Posterior cingulate gyrus (tissue), 11 donors: Measurements from ENCODE around the gene SERPINC1.
"Not testable (repeated sequence)": the region's sequence is repeated elsewhere in the genome, so short reads cannot be mapped to it uniquely, and the experiment has no call there.

Source experiments
- DNase-seq, 10 donors: peaks; one replicate each; pipeline versions ENCODE4 v3.0.0 to v3.0.0-alpha.2; 2020 to 2021; ENCODE audit warnings: mixed read lengths in 3 of 10
- intact Hi-C: fragments of 100-400 bp; cut with DNase I; formaldehyde crosslinking; loops from one replicate; pipeline ENCODE4 v1.15.1; 2023

The SERPINC1 gene

DNA sequence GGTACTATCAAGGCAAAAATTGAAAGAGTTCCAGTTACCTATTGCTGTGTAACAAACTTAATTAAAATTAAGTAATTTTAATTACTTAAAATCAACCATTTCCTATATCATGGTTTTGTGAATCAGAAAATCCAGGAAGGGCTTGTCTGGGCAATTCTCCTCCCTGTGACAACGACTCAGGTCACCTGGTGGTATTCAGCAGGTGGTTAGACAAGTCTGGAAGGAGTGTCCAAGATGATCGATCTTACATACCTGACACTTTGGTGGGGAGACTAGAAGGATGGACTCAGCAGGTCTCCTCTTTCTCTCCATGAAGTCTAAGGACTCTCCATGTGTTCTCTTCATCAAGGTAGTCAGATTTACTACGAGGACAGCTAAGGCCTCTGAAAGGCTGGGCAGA lies 22.9 kb downstream of the SERPINC1 start:
- intact Hi-C loops = no loop called here
- DNase-seq = no peak

DNA sequence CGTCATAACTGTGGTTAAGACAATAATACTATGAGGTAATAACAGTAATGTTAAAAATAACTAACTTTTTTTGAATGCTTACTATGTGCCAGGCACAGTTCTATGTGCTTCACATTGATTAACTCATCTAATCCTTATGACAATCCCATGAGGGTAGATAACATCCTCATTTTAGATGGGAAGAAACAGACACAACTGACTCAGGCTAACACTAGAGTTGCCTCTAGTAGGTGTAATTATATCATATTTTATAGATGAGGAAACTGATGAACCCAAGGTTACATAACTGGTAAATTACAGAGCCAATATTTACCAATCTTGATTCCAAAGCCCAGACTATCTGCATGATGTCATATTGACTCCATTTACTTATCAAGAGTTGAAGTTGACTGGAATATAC lies 23.5 kb downstream of the SERPINC1 start:
- intact Hi-C loops = no loop called here
- DNase-seq = no peak

DNA sequence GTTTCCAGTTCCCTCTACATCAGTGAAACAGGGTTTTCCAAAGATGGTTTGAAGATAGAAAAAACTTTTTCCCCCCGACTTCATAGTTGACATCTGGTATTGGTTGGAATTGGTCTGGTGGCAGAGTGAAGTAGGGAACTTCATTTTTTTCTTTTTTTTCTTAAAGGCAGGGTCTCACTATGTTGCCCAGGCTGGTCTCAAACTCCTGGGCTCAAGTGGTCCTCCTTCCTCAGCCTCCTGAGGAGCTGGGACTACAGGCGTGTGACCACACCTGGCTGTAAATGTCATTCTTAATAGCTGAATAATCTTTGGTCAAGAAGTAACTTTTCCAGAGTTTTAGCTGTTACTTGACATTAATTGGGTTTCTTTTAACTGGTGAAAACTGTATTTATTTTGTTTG lies 27.2 kb downstream of the SERPINC1 start:
- intact Hi-C loops = no loop called here
- no peak for DNase-seq

DNA sequence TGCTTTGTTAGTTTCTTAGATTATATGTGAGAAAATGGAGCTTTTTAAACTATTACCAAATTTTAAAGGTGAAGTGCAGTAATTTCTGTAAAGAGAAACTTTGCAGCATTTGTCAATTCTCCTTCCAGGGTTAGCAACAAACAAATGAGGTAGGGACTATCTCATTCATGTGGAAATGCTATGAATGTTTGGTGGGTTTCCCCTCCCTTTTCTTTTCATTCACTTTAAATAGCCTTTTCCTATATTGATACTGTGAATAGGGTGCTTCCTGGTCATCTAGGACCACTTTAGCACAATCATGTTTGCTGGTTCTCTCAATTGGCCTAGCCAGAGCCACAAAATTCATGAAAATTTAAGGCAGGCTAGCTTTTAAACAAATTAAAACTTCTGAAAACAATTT lies 28.4 kb downstream of the SERPINC1 start:
- intact Hi-C loops = no loop called here
- DNase-seq = no peak

DNA sequence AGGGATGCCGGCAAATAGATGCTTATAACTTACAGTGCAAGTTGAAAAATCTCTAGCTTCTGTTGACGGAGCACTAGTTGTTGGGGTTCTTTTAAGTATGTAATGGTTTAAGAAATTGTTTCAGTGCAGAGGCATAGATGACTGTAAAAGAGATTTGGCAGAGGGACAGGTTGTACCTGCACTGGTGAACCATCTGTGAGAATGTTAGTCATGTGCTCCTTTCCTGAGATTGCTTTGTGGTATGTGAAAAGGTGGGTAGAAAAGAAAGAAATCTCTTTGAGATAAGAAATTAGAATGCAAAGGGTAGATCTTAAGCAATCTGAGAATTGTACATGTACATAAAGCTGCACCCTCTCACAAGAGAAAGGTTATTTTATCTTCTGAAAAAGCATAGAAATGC lies 29.5 kb downstream of the SERPINC1 start:
- intact Hi-C loops = no loop called here

DNA sequence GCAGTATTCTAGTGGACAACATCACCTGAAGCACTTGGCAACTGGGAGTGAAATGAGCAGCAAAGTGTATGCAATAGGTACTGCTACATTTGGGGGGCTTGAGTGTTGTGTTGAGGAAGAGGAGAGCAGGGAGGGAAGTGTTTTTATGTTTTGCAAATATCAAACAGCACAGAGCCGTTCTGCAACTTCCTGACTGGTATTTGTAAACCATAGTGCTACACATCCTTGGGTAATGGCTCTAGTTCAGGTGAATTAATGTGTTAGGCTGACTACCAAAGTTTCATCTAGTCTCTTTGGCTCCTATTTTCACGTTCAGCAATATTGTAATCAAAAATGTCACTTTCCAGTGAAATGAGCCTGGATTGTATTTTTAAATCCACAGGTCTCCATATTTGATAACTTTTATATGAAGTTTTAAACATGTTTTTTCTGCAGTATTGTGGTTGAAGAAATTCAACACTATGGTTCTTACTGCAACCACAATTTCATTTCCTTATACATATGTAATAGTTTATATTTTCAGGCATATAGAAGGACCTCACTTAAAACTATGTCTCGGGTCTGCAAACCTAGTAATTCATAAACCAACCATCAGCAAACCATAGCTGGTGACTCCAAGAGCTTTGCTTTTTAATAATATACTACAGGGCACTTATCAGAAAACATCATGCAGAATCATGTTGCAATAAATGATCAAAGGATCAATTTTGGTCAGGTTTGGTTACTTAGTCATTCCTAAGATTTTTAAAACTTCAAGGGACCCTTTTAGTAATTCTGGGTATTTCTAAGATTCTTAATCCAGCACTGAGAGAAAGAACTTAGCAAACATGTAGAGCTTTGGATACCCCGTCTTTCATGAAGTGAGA lies 30.1 kb downstream of the SERPINC1 start:
- no peak for DNase-seq
- intact Hi-C loops = no loop called here

More for the DNA sequence above, 29.5 kb downstream of the SERPINC1 start:
- no peak for DNase-seq

DNA sequence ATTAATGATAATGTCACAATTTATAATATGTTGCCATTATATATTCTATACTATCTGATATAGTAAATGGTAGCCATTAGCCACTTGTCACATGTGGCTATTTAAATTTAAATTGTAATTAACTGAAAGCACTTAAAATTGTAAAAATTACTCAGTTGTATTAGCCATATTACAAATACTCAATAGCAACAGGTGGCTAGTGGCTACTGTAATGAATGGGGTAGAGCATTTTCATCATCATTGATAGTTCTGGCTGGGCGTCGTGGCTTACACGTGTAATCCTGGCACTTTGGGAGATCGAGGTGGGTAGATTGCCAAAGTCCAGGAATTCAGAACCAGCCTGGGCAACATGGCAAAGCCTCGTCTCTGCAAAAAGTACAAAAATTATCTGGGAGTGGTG lies 32.4 kb downstream of the SERPINC1 start:
- intact Hi-C loops = no loop called here
- DNase-seq = no peak

DNA sequence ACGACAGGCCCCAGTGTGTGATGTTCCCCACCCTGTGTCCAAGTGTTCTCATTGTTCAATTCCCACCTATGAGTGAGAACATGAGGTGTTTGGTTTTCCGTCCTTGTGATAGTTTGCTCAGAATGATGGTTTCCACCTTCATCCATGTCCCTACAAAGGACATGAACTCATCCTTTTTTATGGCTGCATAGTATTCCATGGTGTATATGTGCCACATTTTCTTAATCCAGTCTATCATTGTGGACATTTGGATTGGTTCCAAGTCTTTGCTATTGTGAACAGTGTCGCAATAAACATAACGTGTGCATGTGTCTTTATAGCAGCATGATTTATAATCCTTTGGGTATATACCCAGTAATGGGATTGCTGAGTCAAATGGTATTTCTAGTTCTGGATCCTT lies 36.0 kb downstream of the SERPINC1 start:
- DNase-seq, intact Hi-C loops: not testable (repeated sequence)

DNA sequence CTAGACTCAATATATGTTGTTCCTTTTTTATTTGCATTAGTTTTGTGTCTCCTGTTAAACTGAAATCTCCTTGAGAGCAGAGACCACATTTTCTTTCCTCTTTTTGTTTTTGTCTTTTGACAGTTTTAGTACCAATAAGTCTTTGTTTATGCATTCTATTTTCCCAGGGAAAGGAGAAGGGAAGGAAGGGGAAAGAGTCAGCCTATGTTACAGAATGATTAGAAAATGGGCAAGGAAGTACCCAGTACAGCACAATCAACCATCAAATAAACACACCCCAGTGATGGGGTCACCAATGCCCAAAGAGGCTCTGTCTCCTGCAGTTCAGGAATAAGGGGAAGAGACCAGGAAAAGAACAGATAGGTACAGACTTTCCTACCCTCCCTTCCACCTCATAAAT lies 38.9 kb downstream of the SERPINC1 start:
- no peak for DNase-seq
- intact Hi-C loops = loop anchor here (5.0 kb wide), 1 partner anchor 139 kb away; no protein-coding TSS in a partner anchor

DNA sequence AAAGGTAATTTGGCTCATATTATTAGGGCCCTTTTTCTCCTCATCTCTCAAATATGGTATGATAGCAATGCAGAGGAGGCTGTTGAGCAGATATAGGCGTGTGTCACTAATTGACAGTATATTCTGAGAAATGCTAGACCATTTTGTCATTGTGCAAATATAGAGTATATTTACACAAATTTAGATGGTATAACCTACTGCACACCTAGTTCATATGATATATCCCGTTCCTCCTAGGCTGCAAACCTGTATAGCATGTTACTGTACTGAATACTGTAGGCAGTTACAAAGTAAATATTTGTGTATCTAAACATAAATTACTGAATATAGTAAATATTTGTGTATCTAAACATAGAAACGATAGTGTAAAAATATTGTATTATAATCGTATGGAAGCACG lies 40.4 kb downstream of the SERPINC1 start:
- intact Hi-C loops = loop anchor here (5.0 kb wide), 1 partner anchor 141 kb away; no protein-coding TSS in a partner anchor
- DNase-seq = no peak

DNA sequence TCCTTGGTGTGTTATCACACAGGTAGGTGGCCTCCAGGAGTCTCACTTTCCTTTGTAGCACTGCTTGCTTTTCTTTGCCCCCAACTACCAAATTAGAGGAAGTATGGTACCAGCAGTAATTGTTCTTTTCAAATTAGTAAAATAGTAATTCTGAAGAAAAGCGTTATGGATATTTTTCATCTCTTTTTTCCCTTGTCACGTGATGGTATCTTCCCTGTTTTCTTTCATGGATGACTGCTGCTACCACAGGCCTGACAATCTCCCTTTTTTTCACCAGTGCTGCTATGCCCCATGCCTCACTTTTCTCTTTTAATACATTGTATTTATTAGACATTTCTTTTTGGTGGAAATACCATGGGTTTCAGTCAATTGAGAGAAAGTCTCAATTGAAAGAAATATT lies 45.6 kb downstream of the SERPINC1 start:
- intact Hi-C loops = no loop called here

DNA sequence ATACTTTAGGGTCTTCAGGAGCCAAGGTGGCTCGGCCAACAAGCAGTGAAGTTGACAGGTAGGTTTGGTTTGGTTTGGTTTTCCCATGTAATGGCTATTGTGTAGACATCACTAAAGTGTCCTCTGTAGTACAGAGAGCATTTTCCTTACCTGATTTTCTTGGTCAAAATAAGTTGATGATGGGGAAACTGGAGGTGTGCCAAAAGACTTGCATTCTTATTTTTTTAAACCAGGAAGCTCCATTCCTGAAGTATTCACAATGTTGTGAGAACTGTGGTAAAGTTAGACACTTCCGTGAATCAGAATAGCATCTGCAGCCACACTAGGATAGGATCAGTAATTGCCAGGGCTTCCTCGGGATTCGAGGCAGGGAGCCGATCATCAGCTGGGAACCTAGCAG lies 46.0 kb downstream of the SERPINC1 start:
- intact Hi-C loops = no loop called here
- DNase-seq = no peak

More for the DNA sequence above, 45.6 kb downstream of the SERPINC1 start:
- no peak for DNase-seq

DNA sequence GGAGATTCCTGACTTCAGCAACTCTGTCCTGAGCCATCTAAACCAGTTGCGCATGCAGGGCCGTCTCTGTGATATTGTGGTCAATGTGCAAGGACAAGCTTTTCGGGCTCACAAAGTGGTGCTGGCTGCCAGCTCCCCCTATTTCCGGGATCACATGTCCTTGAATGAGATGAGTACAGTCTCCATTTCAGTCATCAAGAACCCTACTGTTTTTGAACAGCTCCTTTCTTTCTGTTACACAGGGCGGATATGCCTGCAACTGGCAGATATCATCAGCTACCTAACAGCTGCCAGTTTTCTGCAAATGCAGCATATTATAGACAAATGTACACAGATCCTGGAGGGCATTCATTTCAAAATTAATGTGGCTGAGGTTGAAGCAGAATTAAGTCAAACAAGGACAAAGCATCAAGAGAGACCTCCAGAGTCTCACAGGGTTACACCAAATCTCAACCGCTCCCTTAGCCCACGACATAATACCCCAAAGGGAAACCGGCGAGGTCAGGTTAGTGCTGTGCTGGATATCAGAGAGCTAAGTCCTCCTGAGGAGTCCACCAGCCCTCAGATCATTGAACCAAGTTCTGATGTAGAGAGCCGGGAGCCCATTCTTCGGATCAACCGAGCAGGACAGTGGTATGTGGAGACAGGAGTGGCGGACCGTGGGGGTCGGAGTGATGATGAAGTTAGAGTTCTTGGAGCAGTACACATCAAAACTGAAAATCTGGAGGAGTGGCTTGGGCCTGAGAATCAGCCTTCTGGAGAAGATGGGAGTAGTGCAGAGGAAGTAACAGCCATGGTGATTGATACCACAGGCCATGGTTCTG lies 46.7 kb downstream of the SERPINC1 start:
- DNase-seq = peak in 5 of 10 donors; percentile 26 to 85 (median 46)
- intact Hi-C loops = no loop called here

DNA sequence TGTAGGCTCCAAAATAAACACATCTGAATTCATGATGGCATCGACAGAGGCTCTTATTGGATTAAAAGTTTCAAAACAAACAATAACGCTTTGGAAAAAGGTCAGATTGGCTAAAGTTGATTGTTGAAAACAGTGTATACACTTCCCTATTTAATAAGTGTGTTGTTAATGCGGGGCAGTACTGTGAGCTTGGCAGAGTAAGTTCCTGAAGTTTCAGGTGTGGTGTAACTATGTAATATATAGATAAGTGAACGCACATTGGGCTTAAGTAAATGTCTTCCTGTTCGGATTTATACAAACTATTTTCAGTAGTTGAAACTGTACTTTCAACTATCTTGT lies 48.1 kb downstream of the SERPINC1 start:
- DNase-seq = no peak
- intact Hi-C loops = loop anchor here (2.0 to 5.0 kb wide), 2 partner anchors 153 to 290 kb away; partner anchors contain the start of genes RABGAP1L and RC3H1

DNA sequence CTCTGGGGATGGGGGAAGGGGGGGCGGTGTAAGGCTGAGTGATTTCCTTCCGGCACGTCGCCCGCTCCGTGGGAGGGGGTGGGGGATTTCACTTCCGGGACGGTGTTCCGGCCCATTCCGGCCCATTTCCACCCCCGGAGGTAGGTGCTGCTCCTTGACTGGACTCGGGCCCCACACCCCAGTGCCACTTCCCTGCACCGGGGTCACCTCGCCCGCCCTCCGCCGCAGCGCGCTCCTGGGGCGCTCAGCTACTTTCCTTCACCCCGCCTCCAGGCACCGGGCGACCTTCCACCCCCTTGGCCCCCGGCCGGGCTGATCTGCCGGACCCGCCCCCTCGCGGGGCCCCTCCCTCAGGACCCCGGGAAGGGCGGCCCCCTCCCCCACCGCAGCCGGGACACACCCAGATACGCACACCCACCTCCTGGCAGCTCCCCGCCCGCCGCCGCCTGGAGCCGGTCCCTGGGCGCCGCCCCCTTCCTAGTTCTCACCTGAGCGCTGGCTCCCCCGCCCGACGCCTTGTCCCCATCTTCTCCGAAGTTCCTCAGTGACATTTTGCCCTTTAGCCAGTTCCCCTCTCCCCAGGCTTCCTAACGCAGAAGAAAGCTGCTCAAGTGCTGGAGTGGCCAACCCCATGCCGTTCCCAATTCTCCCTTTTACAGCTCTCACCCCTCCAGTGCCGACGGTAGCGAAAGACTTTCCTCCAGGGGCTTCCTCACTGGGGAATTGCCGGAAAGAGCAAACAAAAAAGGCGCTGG lies 48.7 kb downstream of the SERPINC1 start, which contains the start of gene ZBTB37:
ZBTB37 (plus strand) TSS at position 115 of the 755 bp plus-strand sequence. CDS start 1,846 bp downstream, outside the sequence.
- intact Hi-C loops = loop anchor here (2.0 to 5.0 kb wide), 2 partner anchors 154 to 290 kb away; partner anchors contain the start of genes RABGAP1L and RC3H1
- DNase-seq = peak in 4 of 10 donors; percentile 53 to 90 (median 76)

DNA sequence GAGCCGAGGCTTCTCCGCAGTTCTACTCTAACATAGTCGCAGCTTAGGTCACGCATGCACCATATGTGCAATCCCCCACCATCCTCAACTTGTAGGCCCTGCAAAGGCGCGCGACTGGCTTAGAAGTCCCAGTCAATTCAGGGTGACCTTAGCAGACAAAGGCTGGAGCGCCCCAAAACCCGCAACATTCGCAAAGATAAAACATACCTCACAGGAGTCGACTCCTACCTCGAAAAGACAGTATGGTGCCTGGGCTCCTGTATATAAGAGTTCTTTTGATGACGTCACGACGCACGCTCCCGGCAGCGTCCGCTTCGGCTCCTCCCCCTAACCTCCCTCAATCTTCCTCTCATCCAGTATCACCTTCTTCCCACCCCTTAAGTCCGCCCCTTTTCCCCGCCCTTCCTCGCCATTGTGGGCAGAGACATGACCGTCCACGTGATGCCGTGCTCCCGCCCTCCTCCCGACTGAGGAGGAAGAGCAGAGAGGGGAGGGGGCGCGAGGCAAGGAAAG lies 49.3 kb downstream of the SERPINC1 start, which contains the start of gene GAS5:
GAS5 (minus strand) TSS at position 237 of the 513 bp plus-strand sequence.
- DNase-seq = peak; percentile 95 to 100 (median 97)
- intact Hi-C loops = loop anchor here (2.0 to 5.0 kb wide), 3 partner anchors 43 to 291 kb away; partner anchors contain the start of genes CENPL, DARS2, RABGAP1L and RC3H1

DNA sequence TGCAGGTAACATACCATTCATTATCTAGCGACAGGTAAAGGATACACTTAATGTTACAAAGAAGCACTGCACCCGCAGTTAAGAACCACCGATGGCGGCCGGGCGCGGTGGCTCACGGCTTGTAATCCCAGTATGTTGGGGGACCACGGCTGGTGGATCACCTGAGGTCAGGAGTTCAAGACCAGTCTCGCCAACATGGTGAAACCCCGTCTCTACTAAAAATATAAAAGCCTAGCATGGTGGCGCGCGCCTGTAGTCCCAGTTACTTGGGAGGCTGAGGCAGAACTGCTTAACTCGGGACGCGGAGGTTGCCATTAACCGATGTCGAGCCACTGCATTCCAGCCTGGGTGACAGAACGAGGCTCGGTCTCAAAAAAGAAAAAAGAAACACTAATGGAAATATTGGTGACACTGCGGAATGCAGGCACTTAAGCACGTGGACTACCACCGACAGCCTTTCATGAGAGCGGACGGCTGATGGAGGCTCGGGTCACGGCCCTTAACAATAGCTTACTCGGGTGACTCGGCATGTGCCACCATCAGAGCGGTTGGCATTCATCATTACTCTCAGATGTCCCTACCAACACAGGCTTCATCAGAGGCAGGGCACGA lies 49.9 kb downstream of the SERPINC1 start:
- peak in 3 of 10 donors; percentile 23 to 75 (median 71) for DNase-seq
- intact Hi-C loops = loop anchor here (2.0 to 5.0 kb wide), 2 partner anchors 42 to 155 kb away; partner anchors contain the start of genes CENPL, DARS2 and RC3H1

DNA sequence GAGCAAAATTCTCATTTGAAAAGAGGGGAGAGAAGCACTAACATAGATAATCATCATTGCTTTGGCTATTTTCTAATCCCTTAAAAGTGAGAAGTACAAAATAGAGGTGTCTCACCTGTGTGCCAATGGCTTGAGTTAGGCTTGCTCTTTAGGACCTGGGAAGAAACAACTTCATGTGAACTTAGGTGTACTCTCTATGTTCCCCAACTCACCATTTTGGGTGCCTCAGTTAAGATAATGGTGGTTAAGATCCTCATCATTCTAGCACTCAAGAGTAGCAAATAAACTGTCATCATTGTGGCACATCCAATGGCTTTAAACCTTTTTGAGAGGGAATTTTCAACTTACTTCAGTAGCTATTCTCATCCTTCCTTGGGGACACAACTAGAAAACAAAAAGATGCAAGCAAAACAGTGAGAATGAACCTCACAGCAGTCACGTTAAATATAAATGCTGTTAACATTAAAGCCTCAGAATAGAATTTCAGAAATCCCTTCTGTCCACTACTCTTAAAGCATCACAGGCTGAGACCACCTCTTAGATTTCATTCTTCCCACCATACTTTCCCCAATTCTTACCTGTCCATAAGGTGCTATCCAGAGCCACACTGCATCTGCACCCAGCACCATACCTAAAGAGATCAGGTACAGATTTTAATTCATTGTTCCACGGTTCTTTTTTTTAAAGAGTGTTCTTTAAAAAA lies 50.6 kb downstream of the SERPINC1 start:
- intact Hi-C loops = loop anchor here (2.0 to 5.0 kb wide), 2 partner anchors 42 to 156 kb away; partner anchors contain the start of genes CENPL, DARS2 and RC3H1
- DNase-seq = no peak
